Muscle layer of colon (tissue), 2 donors: Measurements from ENCODE around the gene CNTNAP5.

ENCODE experiments used
- H3K27ac ChIP-seq: one replicate; pipeline ENCODE4 v1.7.0; 2013; ENCODE audit warnings: low read depth, mild to moderate bottlenecking, low read length, moderate library complexity
- H3K27me3 ChIP-seq, 2 donors: one replicate each; pipeline ENCODE4 v1.7.0; 2013; ENCODE audit warnings: low read length in 2 of 2, mild to moderate bottlenecking in 2 of 2; ENCODE audit not compliant: insufficient read depth in 2 of 2, control insufficient read depth in 1 of 2
- H3K36me3 ChIP-seq: one replicate; pipeline ENCODE4 v1.7.0; 2013; ENCODE audit warnings: mild to moderate bottlenecking, low read length; ENCODE audit not compliant: insufficient read depth
- H3K4me1 ChIP-seq: one replicate; pipeline ENCODE4 v1.7.0; 2013; ENCODE audit warnings: mild to moderate bottlenecking, low read length; ENCODE audit not compliant: insufficient read depth
- H3K4me3 ChIP-seq, 2 donors: one replicate each; pipeline ENCODE4 v1.7.0; 2013; ENCODE audit warnings: low read length in 2 of 2, low read depth in 1 of 2, mild to moderate bottlenecking in 1 of 2, moderate library complexity in 1 of 2
- H3K9ac ChIP-seq: one replicate; pipeline ENCODE4 v1.7.0; 2013; ENCODE audit warnings: low read length
- H3K9me3 ChIP-seq: one replicate; pipeline ENCODE4 v1.7.0; 2013; ENCODE audit warnings: mild to moderate bottlenecking, low read length
- donor health status: abdominal sarcoma.
- donor health status: Adenocarcinoma of cecum.

The CNTNAP5 gene

DNA sequence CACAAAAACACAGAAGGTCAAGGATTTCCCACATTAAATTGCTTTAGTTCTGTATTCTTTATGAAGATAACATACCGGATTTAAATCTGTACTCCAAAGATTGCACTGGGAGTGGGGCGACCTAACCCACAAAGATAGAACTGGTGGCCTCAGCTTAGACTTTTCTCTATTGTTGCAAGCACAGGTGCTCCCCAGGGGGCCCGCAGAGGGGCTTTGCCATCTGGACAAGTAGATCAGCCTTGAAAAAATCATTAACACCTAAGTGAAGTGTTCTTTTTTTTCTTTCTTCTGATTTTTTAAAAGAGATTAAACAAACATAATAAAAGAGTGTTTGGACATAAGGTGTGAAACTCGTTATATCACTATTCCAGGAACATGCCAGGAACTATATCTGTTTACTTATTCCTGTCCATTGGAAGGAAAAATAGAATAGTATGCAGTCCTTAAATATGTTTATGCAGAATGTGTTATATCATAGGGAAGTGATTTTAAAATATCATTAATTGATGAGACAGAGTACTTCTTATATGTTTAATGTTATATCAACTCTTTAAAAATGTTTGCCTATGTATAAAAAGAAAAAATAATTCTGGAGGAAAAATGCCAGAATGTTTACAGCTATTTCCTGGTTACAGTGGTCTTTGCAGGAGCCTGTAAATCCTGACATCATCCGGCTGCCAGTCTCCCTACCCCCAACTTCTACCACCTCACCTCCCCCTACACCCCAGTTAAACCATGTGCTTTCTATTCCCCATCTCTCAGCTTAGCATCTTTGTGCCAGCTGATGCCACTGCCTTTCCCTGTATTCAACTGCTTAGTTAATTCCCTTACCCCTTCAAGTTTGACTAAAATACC lies 679.2 kb downstream of the CNTNAP5 start:
- H3K27me3 ChIP-seq: no peaks in the 10 kb centered on the region
- no peaks in the 10 kb centered on the region for H3K9me3 ChIP-seq
- H3K27ac ChIP-seq: no peak overlapping the region
- H3K4me3 ChIP-seq: no peak overlapping the region
- H3K36me3 ChIP-seq: no peaks in the 10 kb centered on the region
- H3K9ac ChIP-seq: no peak overlapping the region
- no peaks in the 10 kb centered on the region for H3K4me1 ChIP-seq

GRCh38 chr2:124708661-124709060 lies 683.6 kb downstream of the CNTNAP5 start:
- Histone ChIP-seq H3K36me3 (no peaks in the 10 kb centered on the region), H3K4me1 (no peaks in the 10 kb centered on the region), H3K27ac (no peak overlapping the region), H3K27me3 (no peaks in the 10 kb centered on the region), H3K9me3 (no peaks in the 10 kb centered on the region), H3K9ac (no peak overlapping the region), H3K4me3 (no peak overlapping the region)

- Histone ChIP-seq H3K36me3 (no peaks in the 10 kb centered on the region), H3K9ac (no peak overlapping the region), H3K9me3 (no peaks in the 10 kb centered on the region), H3K4me3 (no peak overlapping the region), H3K4me1 (no peaks in the 10 kb centered on the region), H3K27ac (no peak overlapping the region), H3K27me3 (no peaks in the 10 kb centered on the region)
These were observed 688.9 kb downstream of the CNTNAP5 start for GRCh38 chr2:124713969-124714368.

DNA sequence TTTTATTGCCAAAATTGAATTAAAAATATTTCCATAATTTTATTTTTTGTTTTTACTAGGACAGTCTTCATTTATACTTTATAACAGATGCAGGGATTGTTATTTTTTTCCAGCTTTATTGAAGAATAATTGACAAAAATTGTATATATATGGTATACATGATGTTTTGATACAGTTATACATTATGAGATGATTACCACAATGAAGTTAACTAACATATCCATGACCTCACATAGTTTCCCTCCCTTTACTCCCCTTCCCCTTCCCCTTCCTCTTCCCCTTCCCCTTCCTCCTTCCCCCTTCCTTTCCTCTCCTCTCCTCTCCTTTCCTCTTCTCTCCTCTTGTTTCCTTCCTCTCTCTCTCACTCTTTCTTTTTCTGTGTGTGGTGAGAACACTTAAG lies 700.1 kb downstream of the CNTNAP5 start:
- H3K9me3 ChIP-seq: no peaks in the 10 kb centered on the region

GRCh38 chr2:124740636-124741035 lies 715.5 kb downstream of the CNTNAP5 start:
- Histone ChIP-seq H3K4me1 (no peaks in the 10 kb centered on the region), H3K9me3 (no peaks in the 10 kb centered on the region), H3K9ac (no peak overlapping the region), H3K36me3 (no peaks in the 10 kb centered on the region), H3K27me3 (no peaks in the 10 kb centered on the region), H3K4me3 (no peak overlapping the region), H3K27ac (no peak overlapping the region)

More for the DNA sequence above, 700.1 kb downstream of the CNTNAP5 start:
- no peaks in the 10 kb centered on the region for H3K36me3 ChIP-seq
- no peaks in the 10 kb centered on the region for H3K27me3 ChIP-seq
- H3K4me3 ChIP-seq: no peak overlapping the region
- no peak overlapping the region for H3K27ac ChIP-seq
- no peak overlapping the region for H3K9ac ChIP-seq
- no peaks in the 10 kb centered on the region for H3K4me1 ChIP-seq

DNA sequence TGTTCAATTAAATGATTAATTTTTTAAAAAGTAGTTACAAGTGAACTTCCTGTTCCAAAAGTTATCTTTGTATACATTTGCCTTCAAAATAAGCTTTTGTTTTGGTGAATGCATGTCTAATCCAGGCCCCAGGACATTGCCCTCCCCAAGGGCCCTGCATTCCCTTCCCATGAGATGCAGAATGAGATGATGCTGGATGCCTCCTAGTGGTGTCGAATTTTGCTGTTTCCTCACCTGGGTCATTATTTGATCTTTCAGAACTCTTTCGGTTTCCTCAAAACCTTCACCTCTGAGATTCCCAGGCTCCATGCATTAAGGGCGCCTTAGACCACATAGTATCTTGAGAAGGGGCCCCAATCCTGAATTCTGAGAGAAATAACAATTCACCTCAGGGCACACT lies 728.8 kb downstream of the CNTNAP5 start:
- no peak overlapping the region for H3K9ac ChIP-seq
- no peaks in the 10 kb centered on the region for H3K36me3 ChIP-seq
- no peaks in the 10 kb centered on the region for H3K27me3 ChIP-seq
- no peaks in the 10 kb centered on the region for H3K4me1 ChIP-seq
- H3K9me3 ChIP-seq: no peaks in the 10 kb centered on the region
- no peak overlapping the region for H3K27ac ChIP-seq
- no peak overlapping the region for H3K4me3 ChIP-seq

DNA sequence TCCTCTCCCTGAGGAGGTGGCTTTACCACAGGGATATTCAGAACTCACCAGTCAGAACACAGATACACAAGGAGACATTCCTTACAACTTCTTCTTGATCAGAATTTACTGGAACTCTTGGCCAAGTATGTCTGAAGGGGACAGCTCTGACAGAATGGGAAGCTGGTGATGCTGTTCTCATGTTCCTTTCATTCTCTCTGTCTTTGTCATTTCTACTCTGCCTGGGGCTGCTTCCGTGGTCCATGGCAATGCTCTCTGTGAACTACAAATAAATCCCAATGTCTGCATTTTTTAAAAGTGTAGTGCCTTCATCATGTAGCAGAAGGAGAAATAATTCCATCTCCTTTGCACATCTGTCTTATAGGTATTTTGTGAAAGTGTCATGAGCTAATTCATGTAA lies 730.3 kb downstream of the CNTNAP5 start:
- H3K27ac ChIP-seq: no peak overlapping the region
- no peak overlapping the region for H3K9ac ChIP-seq
- H3K27me3 ChIP-seq: no peaks in the 10 kb centered on the region
- no peaks in the 10 kb centered on the region for H3K4me1 ChIP-seq
- H3K9me3 ChIP-seq: no peaks in the 10 kb centered on the region
- no peaks in the 10 kb centered on the region for H3K36me3 ChIP-seq
- no peak overlapping the region for H3K4me3 ChIP-seq

GRCh38 chr2:124756048-124756447 lies 731.0 kb downstream of the CNTNAP5 start:
- Histone ChIP-seq H3K27ac (no peak overlapping the region), H3K9me3 (no peaks in the 10 kb centered on the region), H3K4me1 (no peaks in the 10 kb centered on the region), H3K4me3 (no peak overlapping the region), H3K27me3 (no peaks in the 10 kb centered on the region), H3K9ac (no peak overlapping the region), H3K36me3 (no peaks in the 10 kb centered on the region)

GRCh38 chr2:124762388-124762787 lies 737.3 kb downstream of the CNTNAP5 start:
- no peaks in the 10 kb centered on the region for H3K36me3 ChIP-seq
- no peak overlapping the region for H3K9ac ChIP-seq
- no peak overlapping the region for H3K27ac ChIP-seq
- H3K4me1 ChIP-seq: no peaks in the 10 kb centered on the region
- H3K4me3 ChIP-seq: no peak overlapping the region
- no peaks in the 10 kb centered on the region for H3K9me3 ChIP-seq
- H3K27me3 ChIP-seq: no peaks in the 10 kb centered on the region

GRCh38 chr2:124763611-124764010 lies 738.5 kb downstream of the CNTNAP5 start:
- no peak overlapping the region for H3K27ac ChIP-seq
- H3K4me1 ChIP-seq: no peaks in the 10 kb centered on the region
- H3K27me3 ChIP-seq: no peaks in the 10 kb centered on the region
- H3K36me3 ChIP-seq: no peaks in the 10 kb centered on the region
- no peaks in the 10 kb centered on the region for H3K9me3 ChIP-seq
- no peak overlapping the region for H3K4me3 ChIP-seq
- no peak overlapping the region for H3K9ac ChIP-seq

- Histone ChIP-seq H3K36me3 (no peaks in the 10 kb centered on the region), H3K9me3 (no peaks in the 10 kb centered on the region), H3K27ac (no peak overlapping the region), H3K4me1 (no peaks in the 10 kb centered on the region), H3K9ac (no peak overlapping the region), H3K27me3 (no peaks in the 10 kb centered on the region), H3K4me3 (no peak overlapping the region)
These were observed 749.7 kb downstream of the CNTNAP5 start for GRCh38 chr2:124774781-124775180.

- Histone ChIP-seq H3K36me3 (no peaks in the 10 kb centered on the region), H3K4me3 (no peak overlapping the region), H3K4me1 (no peaks in the 10 kb centered on the region), H3K27me3 (no peaks in the 10 kb centered on the region), H3K27ac (no peak overlapping the region), H3K9ac (no peak overlapping the region), H3K9me3 (no peaks in the 10 kb centered on the region)
These were observed 751.2 kb downstream of the CNTNAP5 start for GRCh38 chr2:124776332-124776731.
